ENCODE measurements around the gene MCM3AP.
A peak's percentile ranks its signal among the peaks of the same experiment; 100 is the strongest.

Gene MCM3AP

DNA sequence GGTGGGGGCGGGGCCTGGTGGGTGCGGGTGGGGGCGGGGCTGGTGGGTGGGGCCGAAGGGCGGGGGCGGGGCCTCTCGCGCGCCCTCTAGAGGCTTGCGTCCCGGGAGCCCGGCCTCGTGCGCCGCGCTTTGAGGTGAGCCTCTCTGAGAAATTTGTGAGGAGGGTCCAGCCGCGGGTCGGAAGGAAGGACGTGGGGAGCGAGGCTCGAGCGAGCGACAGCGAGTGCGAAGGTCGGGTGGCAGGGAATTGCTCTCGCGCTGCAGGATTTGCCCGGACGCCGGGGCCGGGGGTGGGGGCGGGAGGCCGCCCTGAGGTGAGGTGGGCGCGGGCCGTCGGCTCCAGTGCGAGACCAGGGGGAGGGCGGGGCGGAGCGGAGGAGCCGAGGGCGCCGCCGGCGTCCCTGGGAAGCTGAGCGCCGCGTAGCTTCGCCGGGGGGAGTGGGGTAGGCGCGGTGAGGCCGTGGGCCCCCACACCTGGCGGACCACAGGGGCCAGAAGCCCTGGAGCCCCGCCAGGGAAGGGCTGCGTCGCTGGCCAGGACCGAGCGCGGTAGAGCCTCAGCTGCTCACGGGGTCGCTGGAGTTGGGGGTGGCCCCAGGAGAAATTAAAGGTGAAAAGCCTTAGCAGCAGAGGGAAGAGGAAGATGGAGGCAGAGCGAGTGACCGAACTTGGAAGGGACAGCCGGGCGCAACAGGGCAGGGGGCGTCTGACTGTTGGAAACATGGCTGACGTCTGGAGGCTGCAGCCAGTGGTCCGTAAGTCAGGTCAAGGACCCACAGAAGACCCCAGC, 56.1 kb downstream of the MCM3AP start:
- Histone ChIP-seq H3K27ac (ENCODE audit: low read depth, low read length, poor library complexity, severe bottlenecking) (peak overlapping the region; percentile 55), H4K20me1 (ENCODE audit: insufficient read depth, low read length) (no peaks in the 10 kb centered on the region), H3K4me1 (ENCODE audit: insufficient read depth, low read length, severe bottlenecking) (peaks cover 49% of the 10 kb centered on the region), H3F3A (ENCODE audit: insufficient read depth, low read length) (no peaks in the 10 kb centered on the region), H3K9ac (ENCODE audit: low read length) (peak overlapping the region; percentile 79), H2AFZ (ENCODE audit: low read length) (no peak overlapping the region), H3K9me2 (ENCODE audit: low read depth, low read length) (no peaks in the 10 kb centered on the region), H3K27me3 (ENCODE audit: insufficient read depth, low read length) (no peaks in the 10 kb centered on the region), H3K9me3 (ENCODE audit: low read length) (no peaks in the 10 kb centered on the region), H3K36me3 (ENCODE audit: insufficient read depth, low read length) (peaks cover 53% of the 10 kb centered on the region), H3K4me2 (ENCODE audit: low read length) (peak overlapping the region; percentile 89), H3K4me3 (ENCODE audit: low read depth, low read length, poor library complexity, severe bottlenecking) (peak overlapping the region; percentile 75), H3K79me2 (ENCODE audit: insufficient read depth, low read length) (peaks cover 18% of the 10 kb centered on the region; the same call in 1 of the 2 replicates)
- TF ChIP-seq EZH2 (IDR thresholded peaks at IDR 0.05; ENCODE audit: borderline replicate concordance, low read length) (no peak), CTCF (IDR thresholded peaks at IDR 0.05; ENCODE audit: low read length) (peak; percentile 41)

DNA sequence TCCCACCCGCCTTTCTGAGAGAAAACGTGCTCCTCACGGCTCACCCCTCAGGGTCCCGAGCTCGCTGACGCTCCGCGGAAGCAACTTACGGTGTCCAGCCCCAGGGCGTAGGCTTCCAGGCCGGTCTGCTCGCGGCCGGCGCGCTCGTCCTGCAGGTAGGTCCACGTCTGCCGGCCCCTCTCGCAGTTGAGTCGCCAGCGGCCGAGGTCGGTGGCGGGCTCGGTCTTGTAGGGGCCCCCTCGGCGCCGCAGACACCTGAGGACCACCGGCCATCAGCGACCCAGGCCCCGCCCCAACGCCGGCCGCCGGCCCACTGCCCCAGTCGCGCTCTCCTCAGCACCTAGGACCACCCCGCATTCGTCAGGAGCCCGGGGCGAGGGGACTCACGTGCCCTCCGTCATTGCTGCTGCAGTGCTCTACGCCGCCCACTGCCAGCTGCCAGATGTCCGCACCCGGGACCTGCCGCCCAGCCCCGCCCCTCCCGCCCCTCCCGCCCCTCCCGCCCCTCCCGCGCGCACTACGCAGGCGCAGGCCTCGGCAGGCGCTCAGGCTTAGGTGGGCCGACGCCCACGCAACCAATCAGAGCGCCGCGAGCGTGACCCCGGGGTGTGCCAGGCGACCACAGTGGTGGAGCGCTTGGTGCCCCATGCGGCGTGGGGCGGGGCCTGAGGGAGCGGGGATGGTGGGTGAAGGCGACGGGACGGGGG, 56.9 kb downstream of the MCM3AP start, which contains the start of gene LSS:
Gene LSS (minus strand): TSS at position 430 of the 707 bp plus-strand sequence. CDS start 29 bp downstream, at position 401.
- Histone ChIP-seq H3K9me2 (ENCODE audit: low read depth, low read length) (no peaks in the 10 kb centered on the region), H2AFZ (ENCODE audit: low read length) (no peak within 1 kb of the TSS), H3K4me3 (ENCODE audit: low read depth, low read length, poor library complexity, severe bottlenecking) (peak within 1 kb of the TSS; percentile 99), H3K9me3 (ENCODE audit: low read length) (no peaks in the 10 kb centered on the region), H3K79me2 (ENCODE audit: insufficient read depth, low read length) (peaks cover 18% of the 10 kb centered on the region; the same call in 1 of the 2 replicates), H3K27me3 (ENCODE audit: insufficient read depth, low read length) (no peaks in the 10 kb centered on the region), H3K9ac (ENCODE audit: low read length) (peak within 1 kb of the TSS; percentile 94), H3K4me1 (ENCODE audit: insufficient read depth, low read length, severe bottlenecking) (peaks cover 49% of the 10 kb centered on the region), H3K27ac (ENCODE audit: low read depth, low read length, poor library complexity, severe bottlenecking) (peak within 1 kb of the TSS; percentile 68), H4K20me1 (ENCODE audit: insufficient read depth, low read length) (no peaks in the 10 kb centered on the region), H3K36me3 (ENCODE audit: insufficient read depth, low read length) (peaks cover 44% of the 10 kb centered on the region), H3F3A (ENCODE audit: insufficient read depth, low read length) (no peaks in the 10 kb centered on the region), H3K4me2 (ENCODE audit: low read length) (peak within 1 kb of the TSS; percentile 89)
- no peak for TF ChIP-seq CTCF (IDR thresholded peaks at IDR 0.05; ENCODE audit: low read length)
- TF ChIP-seq EZH2 (IDR thresholded peaks at IDR 0.05; ENCODE audit: borderline replicate concordance, low read length): no peak

GRCh38 chr21:46227811-46228344, 57.5 kb downstream of the MCM3AP start:
- peaks cover 18% of the 10 kb centered on the region; the same call in 1 of the 2 replicates for H3K79me2 ChIP-seq (ENCODE audit: insufficient read depth, low read length)

More at GRCh38 chr21:46227811-46228344, 57.5 kb downstream of the MCM3AP start:
- no peaks in the 10 kb centered on the region for H4K20me1 ChIP-seq (ENCODE audit: insufficient read depth, low read length)
- peaks cover 42% of the 10 kb centered on the region for H3K36me3 ChIP-seq (ENCODE audit: insufficient read depth, low read length)
- H3K9me2 ChIP-seq (ENCODE audit: low read depth, low read length): no peaks in the 10 kb centered on the region
- H3K9me3 ChIP-seq (ENCODE audit: low read length): no peaks in the 10 kb centered on the region
- peaks cover 49% of the 10 kb centered on the region for H3K4me1 ChIP-seq (ENCODE audit: insufficient read depth, low read length, severe bottlenecking)
- H2AFZ ChIP-seq (ENCODE audit: low read length): no peak overlapping the region
- no peaks in the 10 kb centered on the region for H3F3A ChIP-seq (ENCODE audit: insufficient read depth, low read length)
- H3K27me3 ChIP-seq (ENCODE audit: insufficient read depth, low read length): no peaks in the 10 kb centered on the region
- peak overlapping the region; percentile 94 for H3K9ac ChIP-seq (ENCODE audit: low read length)
- H3K4me2 ChIP-seq (ENCODE audit: low read length): peak overlapping the region; percentile 87
- H3K27ac ChIP-seq (ENCODE audit: low read depth, low read length, poor library complexity, severe bottlenecking): peak overlapping the region; percentile 68
- peak overlapping the region; percentile 99 for H3K4me3 ChIP-seq (ENCODE audit: low read depth, low read length, poor library complexity, severe bottlenecking)
- TF ChIP-seq CTCF (IDR thresholded peaks at IDR 0.05; ENCODE audit: low read length): no peak
- TF ChIP-seq EZH2 (IDR thresholded peaks at IDR 0.05; ENCODE audit: borderline replicate concordance, low read length): no peak

Measured in OCI-LY1 (cell line).